ENCODE data around the gene SERPINA5. TPM values are rescaled to one million over a fixed set of nuclear protein-coding genes. Genes with fewer than 3 reads are reported as not detected.

The SERPINA5 gene, protein sequence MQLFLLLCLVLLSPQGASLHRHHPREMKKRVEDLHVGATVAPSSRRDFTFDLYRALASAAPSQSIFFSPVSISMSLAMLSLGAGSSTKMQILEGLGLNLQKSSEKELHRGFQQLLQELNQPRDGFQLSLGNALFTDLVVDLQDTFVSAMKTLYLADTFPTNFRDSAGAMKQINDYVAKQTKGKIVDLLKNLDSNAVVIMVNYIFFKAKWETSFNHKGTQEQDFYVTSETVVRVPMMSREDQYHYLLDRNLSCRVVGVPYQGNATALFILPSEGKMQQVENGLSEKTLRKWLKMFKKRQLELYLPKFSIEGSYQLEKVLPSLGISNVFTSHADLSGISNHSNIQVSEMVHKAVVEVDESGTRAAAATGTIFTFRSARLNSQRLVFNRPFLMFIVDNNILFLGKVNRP
- 4.9 and 7.7 TPM in 2 replicates for total RNA-seq (ENCODE audit: low replicate concordance)
- long read RNA-seq, transcript SERPINA5-208 (5 exons, 2,211 nt) = major isoform, 15 of 42 reads
- long read RNA-seq, transcript SERPINA5-205 (5 exons, 2,210 nt) = minor isoform, 5 of 42 reads
- long read RNA-seq, transcript SERPINA5-201 (6 exons, 2,337 nt) = minor isoform, 13 of 42 reads
- long read RNA-seq, partial matches to known transcripts = 5 of 42 reads
- long read RNA-seq, other reads (novel, unspliced or antisense) = 4 of 42 reads

- TF ChIP-seq CTCF (conservative IDR thresholded peaks at IDR 0.05) = no peak
- Mint-ChIP-seq H3K4me1 (ENCODE audit: unreplicated experiment) (peaks cover 7% of the 10 kb centered on the region), H3K27me3 (no peaks in the 10 kb centered on the region), H3K27ac (no peak within 1 kb of the TSS), H3K9me3 (no peaks in the 10 kb centered on the region), H3K4me3 (no peak within 1 kb of the TSS), H3K36me3 (no peaks in the 10 kb centered on the region)
- no peak for DNase-seq (ENCODE audit: extremely low spot score, unreplicated experiment)
Measured at GRCh38 chr14:94581127-94581999, at the start of gene SERPINA5. Gene SERPINA5 (plus strand): TSS chr14:94581426. CDS start chr14:94587363, 5,937 bp downstream.

- H3K4me3 Mint-ChIP-seq = no peak overlapping the region
- DNase-seq (ENCODE audit: extremely low spot score, unreplicated experiment) = no peak
- no peaks in the 10 kb centered on the region for H3K4me1 Mint-ChIP-seq (ENCODE audit: unreplicated experiment)
- H3K9me3 Mint-ChIP-seq = no peaks in the 10 kb centered on the region
- peaks cover 14% of the 10 kb centered on the region for H3K27me3 Mint-ChIP-seq
- no peak overlapping the region for H3K27ac Mint-ChIP-seq
- no peaks in the 10 kb centered on the region for H3K36me3 Mint-ChIP-seq
- no peak for TF ChIP-seq CTCF (conservative IDR thresholded peaks at IDR 0.05)
Measured at GRCh38 chr14:94532447-94532846, 48.8 kb upstream of the SERPINA5 start.

DNA sequence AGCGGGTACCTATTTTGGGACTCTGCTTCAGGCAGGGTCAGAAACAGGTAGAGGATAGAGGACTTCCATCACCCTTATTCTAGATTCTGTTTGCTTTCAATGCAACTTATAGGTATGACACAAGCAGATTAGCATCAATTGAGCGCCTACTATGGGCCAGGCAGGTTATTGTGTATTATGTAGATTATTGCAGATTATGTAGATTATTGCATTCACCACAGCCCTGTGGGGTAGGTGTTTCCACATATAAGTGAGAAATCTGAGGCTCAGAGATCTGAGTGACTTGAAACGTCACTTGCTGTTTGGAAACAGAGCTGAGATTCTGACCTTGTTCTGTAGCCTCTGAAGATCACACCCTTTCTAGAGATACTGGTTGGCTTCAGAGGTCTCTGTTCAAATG is 45.7 kb upstream of the SERPINA5 start:
- no peaks in the 10 kb centered on the region for H3K36me3 Mint-ChIP-seq
- no peaks in the 10 kb centered on the region for H3K4me1 Mint-ChIP-seq (ENCODE audit: unreplicated experiment)
- H3K27me3 Mint-ChIP-seq = peaks cover 21% of the 10 kb centered on the region
- no peak overlapping the region for H3K27ac Mint-ChIP-seq
- DNase-seq (ENCODE audit: extremely low spot score, unreplicated experiment) = no peak
- H3K4me3 Mint-ChIP-seq = no peak overlapping the region
- TF ChIP-seq CTCF (conservative IDR thresholded peaks at IDR 0.05) = no peak
- H3K9me3 Mint-ChIP-seq = no peaks in the 10 kb centered on the region

DNA sequence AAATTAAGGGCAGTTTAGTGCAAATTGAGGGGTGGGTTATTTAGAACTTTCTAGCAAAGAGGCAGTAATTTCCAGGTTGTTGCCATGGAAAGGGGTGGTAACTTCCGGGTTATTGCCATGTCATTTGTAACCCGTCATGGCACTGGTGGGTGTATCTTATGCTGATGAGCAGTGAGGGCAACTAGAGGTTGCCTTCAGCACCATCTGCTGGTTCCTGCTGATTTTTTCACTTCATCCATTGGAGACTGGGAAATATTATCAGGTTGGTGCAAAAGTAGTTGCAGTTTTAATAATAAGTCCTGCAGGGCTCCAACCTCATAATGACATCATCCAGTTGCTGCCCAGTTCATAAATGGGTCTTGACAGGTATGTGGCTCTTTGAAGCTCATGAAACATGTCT is 44.4 kb upstream of the SERPINA5 start:
- H3K36me3 Mint-ChIP-seq = no peaks in the 10 kb centered on the region
- H3K27ac Mint-ChIP-seq = no peak overlapping the region
- no peak overlapping the region for H3K4me3 Mint-ChIP-seq
- DNase-seq (ENCODE audit: extremely low spot score, unreplicated experiment) = no peak
- peaks cover 4% of the 10 kb centered on the region for H3K4me1 Mint-ChIP-seq (ENCODE audit: unreplicated experiment)
- peaks cover 22% of the 10 kb centered on the region for H3K27me3 Mint-ChIP-seq
- H3K9me3 Mint-ChIP-seq = no peaks in the 10 kb centered on the region
- TF ChIP-seq CTCF (conservative IDR thresholded peaks at IDR 0.05) = peak; percentile 15

GRCh38 chr14:94538070-94538740 is 43.0 kb upstream of the SERPINA5 start:
- Mint-ChIP-seq H3K9me3 (no peaks in the 10 kb centered on the region), H3K4me1 (ENCODE audit: unreplicated experiment) (peaks cover 4% of the 10 kb centered on the region), H3K4me3 (no peak overlapping the region), H3K27ac (no peak overlapping the region), H3K36me3 (no peaks in the 10 kb centered on the region), H3K27me3 (peaks cover 22% of the 10 kb centered on the region)
- no peak for DNase-seq (ENCODE audit: extremely low spot score, unreplicated experiment)
- TF ChIP-seq CTCF (conservative IDR thresholded peaks at IDR 0.05) = no peak

Measured in type B pancreatic cell (in vitro differentiated cells).